ENCODE measurements around the gene TP63.

Gene TP63

GRCh38 chr3:189883113-189883753 lies 252.0 kb downstream of the TP63 start:
- no peak for DNase-seq

- no peak for DNase-seq
Measured at GRCh38 chr3:189890496-189890895, 259.3 kb downstream of the TP63 start.

DNA sequence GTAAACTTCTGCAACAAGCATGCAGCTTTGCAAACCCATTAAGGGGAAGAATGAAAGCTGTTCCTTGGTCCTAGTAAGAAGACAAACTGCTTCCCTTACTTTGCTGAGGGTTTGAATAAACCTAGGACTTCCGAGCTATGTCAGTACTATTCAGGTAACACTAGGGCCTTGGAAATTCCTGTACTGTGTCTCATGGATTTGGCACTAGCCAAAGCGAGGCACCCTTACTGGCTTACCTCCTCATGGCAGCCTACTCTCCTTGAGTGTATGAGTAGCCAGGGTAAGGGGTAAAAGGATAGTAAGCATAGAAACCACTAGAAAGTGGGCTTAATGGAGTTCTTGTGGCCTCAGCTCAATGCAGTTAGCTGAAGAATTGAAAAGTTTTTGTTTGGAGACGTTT lies 265.3 kb downstream of the TP63 start:
- no peak for DNase-seq

DNA sequence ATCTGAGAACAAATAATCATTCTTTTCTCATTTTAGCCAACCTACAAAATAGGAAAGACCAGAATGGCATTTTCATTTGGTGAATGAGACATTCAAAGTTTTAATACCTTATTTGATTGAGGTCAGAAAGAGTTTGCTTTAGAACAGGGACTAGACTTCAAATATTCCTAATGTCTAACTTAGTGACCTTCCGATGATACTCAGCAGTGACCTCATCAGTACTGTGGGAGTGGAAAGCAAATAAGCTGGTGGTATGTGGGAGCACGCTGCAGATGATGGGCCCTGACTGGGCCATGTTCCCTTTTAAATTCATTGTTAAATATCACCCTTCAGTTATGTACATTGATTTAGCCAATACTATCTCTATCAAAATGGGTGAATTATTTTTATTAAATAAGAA lies 266.2 kb downstream of the TP63 start:
- DNase-seq: no peak

DNA sequence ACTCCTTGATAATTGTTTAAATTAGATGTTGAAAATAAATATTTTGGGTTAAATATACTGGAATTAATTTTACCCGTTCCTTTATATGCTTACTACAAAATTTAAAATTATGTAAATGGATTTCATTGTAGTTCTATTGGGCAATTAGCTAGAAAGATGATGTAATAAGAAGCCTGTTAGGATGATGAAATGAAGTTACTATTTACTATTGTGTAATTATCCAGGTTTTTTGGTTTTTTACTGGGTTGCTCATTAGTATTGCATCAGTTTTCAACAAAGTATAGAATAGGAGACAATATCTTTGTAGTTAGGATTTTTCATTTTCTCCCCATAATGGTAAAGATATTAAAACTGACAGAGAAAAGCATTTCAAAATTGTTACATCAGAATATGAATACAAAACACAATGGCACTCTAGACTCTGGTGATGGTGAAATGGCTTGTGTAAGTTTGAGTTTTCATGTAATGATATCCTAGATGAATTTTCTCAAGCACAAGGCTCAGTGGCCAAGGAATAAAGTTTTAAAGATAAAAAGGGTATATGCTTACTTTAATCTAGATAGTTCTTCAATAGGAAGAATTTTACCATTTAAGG lies 267.5 kb downstream of the TP63 start:
- no peak for DNase-seq

DNA sequence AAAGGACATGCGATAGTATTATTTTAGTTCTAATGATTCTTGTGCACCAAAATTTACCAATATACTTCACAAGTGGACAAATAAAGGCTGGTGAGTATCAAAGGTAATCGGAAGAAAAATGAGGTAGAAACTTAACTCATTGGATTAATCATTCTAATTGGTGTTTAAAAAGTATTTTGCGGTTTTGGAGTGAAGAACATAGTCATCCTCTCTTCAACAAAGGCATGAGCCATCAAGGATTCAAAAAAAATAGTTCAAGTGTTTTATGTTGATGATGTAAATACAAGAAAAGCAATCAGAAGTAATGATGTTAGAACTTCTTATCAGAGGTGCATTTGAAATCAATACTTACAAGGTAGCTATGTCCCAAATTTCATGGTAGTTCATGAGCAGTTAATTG lies 268.0 kb downstream of the TP63 start:
- no peak for DNase-seq

DNA sequence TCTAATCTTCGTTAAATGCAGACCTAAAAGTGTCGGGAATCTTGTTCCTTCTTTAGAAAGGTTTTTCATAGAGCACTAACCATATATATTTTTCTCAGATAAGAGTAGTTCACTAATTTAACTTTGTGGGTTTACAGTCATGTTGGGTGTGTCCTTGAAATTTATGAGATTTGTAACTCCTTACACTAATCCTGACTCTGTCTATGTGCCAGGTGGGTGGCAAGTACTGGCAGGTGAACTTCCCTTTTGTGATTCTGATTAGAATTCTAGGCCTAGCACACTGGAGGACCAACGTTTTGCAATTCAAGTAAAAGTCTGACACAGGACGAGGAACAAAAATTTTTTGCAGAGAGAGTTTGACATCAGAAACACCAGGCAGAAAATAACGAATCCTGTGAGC lies 269.4 kb downstream of the TP63 start:
- no peak for DNase-seq

DNA sequence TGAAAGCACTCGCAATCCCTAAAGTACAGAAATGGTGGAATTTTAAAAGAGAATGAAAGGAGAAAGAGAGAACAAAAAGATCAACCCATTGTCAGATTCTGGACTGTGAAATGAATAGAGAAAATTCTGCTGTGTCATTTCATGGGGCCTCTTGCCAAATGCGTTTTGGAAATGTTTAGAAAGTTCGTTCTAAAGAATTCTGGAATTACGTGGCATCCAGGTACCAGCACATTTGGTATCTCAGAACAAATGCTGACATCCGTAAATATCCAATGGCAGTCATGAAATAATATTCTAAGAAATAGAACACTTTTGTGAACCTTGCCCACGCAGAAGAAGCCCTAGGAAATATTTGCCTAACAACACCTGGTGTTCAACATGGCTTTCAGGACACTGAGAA lies 270.3 kb downstream of the TP63 start:
- DNase-seq: no peak

DNA sequence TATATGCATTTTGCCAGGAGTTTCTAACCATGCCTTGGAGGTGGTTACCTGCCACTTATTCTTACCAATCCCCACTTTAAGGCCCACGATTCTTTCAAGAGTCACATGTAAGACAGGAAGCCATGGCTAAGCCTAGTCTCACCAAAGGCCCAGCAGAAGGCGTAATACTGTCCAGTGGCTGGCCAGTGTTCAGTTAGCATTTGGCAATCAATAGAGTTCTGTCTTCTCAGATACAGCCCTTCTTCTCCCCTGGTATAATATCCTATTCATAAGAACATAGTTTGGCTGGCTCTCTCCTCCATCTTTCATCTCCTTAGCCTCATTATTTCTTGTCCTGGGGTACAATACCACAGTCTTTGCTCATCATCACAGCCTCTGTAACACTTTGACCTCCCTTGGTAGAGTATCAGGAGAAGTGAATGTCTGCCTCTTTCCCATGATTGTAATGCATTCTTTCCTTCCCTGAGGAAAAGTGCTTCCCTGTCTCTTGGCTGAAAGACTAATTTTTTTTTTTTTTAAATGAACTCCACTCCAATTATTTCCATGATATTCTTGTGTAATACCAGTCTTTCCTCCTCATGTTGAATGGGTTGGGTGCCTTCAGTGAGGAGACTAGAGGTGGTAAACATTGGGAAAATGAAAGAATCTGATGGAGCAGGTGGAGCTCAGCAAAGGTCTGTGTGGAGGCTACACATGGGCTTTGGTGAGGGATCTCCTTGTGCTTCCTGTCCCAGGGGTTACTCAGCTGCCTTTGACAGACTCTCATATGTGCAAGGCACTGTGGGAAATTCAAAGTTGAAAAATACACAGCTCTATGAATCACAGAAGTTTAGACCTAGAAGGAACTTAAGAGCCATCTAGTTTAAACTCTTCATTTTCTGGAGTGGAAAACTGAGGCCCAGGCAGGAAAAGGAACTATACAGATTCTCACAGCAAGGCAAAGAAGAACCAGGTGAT lies 271.3 kb downstream of the TP63 start:
- DNase-seq: no peak

GRCh38 chr3:189903562-189904250 lies 272.5 kb downstream of the TP63 start:
- no peak for DNase-seq

- DNase-seq: no peak
Measured at GRCh38 chr3:189907803-189908202, 276.6 kb downstream of the TP63 start.

DNA sequence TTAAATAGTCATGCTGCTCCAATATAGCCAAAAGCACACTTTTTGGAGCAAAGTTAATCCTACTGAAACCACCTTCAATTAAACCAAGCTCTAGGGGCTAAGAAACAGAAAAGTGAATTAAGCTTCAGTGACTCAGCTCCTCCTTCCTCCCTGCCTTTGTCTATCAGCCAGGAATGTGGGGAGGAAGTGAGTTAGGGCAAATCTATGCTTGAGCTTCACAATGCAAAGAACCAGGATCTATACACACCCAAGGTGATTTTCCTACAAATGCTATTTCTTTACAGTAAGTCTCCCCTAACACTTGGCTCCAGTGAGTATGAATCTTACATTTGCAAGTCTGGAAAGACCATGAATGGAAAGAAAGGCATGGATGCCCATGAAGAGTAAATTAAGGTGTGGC lies 277.5 kb downstream of the TP63 start:
- DNase-seq: peak; percentile 9

DNA sequence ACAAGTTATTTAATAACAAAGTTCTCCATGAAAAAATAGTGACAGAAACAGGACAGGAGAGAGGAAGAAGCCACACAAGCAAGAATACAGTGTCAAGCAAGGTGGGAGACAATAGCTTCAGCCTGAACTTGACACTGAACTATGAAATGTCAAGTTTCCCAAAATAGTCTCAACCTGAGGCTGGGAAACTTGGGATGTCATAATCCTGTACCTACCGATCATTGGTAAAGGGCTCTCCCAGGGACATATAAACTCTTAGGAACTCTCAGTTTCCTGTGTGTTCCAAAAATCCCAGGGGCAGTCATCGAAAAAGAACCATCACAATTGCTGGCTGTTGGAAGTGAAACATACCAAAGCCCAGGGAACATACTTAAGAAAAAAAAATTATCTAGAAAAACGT lies 277.9 kb downstream of the TP63 start:
- DNase-seq: no peak

GRCh38 chr3:189909573-189909972 lies 278.4 kb downstream of the TP63 start:
- DNase-seq: no peak

- DNase-seq: no peak
Measured at GRCh38 chr3:189911001-189911400, 279.8 kb downstream of the TP63 start.

- DNase-seq: peak; percentile 55
Measured at GRCh38 chr3:189914799-189915198, 283.6 kb downstream of the TP63 start.

GRCh38 chr3:189921770-189922169 lies 290.6 kb downstream of the TP63 start:
- DNase-seq: no peak

DNA sequence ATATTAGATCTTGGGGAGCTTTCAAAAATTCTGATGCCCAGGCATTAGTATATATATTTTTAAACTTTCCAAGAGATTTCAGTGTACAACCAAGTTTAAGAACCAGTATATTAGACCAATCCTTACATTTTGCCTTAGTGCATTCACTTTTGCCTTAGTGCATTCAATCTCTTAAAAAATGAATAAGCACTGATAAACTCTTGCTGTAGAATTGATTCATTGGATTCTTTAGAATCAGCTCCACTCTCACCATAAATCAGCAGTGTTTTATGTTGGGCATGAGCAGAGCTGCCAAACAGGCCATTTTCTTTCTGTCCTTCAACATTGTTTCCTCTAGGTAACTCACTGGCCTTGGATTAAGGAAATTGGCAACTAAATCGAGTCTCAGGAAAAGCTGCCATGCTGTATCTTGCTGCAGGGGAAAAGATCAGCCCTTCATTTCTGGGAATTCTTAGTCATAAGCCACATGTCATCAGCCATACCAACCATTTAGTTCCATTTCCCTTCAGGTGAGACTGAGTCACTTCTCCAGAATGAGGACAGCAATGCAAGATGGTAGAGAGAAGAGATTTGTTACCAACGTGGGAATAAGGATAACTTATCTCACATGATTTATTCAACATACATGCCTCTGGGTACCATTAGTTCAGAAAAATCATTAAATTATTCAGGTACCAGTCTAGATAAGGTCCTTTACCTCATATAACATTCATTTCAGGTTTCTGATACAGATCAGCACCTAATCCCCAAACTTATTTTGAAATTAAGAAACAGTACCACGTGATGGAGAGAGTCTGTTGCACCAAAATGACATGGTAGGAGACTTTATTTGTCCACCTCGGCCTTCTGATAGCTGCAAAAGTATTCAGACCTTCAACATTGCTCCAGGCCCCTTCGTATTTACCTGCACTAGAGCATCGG lies 297.0 kb downstream of the TP63 start:
- no peak for DNase-seq

- no peak for DNase-seq
Measured at GRCh38 chr3:189936201-189936945, 305.2 kb downstream of the TP63 start.

GRCh38 chr3:189937302-189938127 lies 306.3 kb downstream of the TP63 start:
- peak; percentile 86 for DNase-seq

GRCh38 chr3:189941125-189941524 lies 309.9 kb downstream of the TP63 start:
- no peak for DNase-seq

Data from amniotic stem cell (primary cell).